SJCRH30 (cell line): ENCODE results near the gene PNPLA5. TPM values are rescaled to one million over a fixed set of nuclear protein-coding genes. Genes with fewer than 3 reads are reported as not detected.
"Not testable (repeated sequence)": the region's sequence is repeated elsewhere in the genome, so short reads cannot be mapped to it uniquely, and the experiment has no call there.

Source experiments
- DNase-seq, 2 experiments: peaks; one replicate each; pipeline ENCODE4 v3.0.0-alpha.2; 2015 to 2020
- H3K27ac ChIP-seq: fragments of 250-450 bp; sonication (Bioruptor Pico); 2 replicates; pipeline ENCODE4 v1.5.1; 2020; ENCODE audit warnings: mild to moderate bottlenecking, moderate library complexity
- H3K27me3 ChIP-seq: fragments of 250-450 bp; sonication (Bioruptor Pico); 2 replicates; pipeline ENCODE4 v1.5.1; 2020; ENCODE audit warnings: mild to moderate bottlenecking, moderate library complexity
- H3K36me3 ChIP-seq: fragments of 250-450 bp; sonication (Bioruptor Pico); 2 replicates; pipeline ENCODE4 v1.5.1; 2020; ENCODE audit warnings: mild to moderate bottlenecking, moderate library complexity
- H3K4me1 ChIP-seq: fragments of 250-450 bp; sonication (Bioruptor Pico); 2 replicates; pipeline ENCODE4 v1.5.1; 2020; ENCODE audit warnings: mild to moderate bottlenecking, moderate library complexity
- H3K4me3 ChIP-seq: fragments of 250-450 bp; sonication (Bioruptor Pico); 2 replicates; pipeline ENCODE4 v1.5.1; 2020; ENCODE audit warnings: mild to moderate bottlenecking, moderate library complexity
- H3K9me3 ChIP-seq: fragments of 250-450 bp; sonication (Bioruptor Pico); replicated peaks from 2 replicates; pipeline ENCODE4 v1.5.1; 2020; ENCODE audit warnings: mild to moderate bottlenecking, moderate library complexity
- total RNA-seq: library from RNA; depleted of rRNA; stranded (reverse); fragments of >200 nt; shearing (Covaris generic); gene quantifications from 2 replicates; pipeline ENCODE4 v1.2.3, GENCODE V29; 2014

Gene PNPLA5
- total RNA-seq, 1 experiment from 2014 or later, result not detected

DNA sequence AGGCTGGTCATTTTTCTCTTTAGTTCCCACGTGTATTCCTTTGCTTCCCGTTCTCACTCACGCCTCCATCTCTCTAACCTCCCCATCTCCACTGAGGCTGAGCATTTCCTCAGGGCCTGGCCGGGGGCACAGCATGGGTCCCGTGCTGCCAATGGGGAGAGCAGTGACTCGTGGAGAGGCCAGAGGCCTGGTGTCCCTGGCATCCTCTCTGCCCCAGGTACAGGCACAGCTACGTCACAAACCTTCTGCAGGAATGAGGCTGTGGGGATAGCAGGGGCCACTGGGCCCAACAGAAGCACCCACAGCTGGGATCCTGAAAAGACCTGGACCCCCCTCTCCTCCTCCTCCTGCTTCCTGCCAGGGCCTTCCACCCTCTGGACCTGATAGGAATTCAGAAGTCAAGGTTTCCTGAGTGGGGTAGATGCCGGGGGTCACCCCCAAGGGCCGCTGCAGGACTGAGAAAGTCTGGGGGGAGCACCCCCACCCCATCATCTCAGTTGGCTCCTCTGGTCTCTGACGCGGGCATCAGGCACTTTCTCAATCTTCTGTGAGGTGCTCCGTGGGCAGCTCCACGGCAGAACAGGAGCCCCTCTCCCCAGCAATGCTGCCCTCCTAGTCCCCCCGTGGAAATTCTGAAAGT is 11.8 kb downstream of the PNPLA5 start:
- H3K9me3 ChIP-seq, result no peaks in the 10 kb centered on the region
- no peaks in the 10 kb centered on the region for H3K36me3 ChIP-seq
- H3K4me3 ChIP-seq, result no peak overlapping the region
- no peak for DNase-seq
- H3K27ac ChIP-seq, result no peak overlapping the region
- no peaks in the 10 kb centered on the region for H3K4me1 ChIP-seq
- 0 out of 2 replicates have a peak, but pooled peaks cover 3% of the 10 kb centered on the region for H3K27me3 ChIP-seq

DNA sequence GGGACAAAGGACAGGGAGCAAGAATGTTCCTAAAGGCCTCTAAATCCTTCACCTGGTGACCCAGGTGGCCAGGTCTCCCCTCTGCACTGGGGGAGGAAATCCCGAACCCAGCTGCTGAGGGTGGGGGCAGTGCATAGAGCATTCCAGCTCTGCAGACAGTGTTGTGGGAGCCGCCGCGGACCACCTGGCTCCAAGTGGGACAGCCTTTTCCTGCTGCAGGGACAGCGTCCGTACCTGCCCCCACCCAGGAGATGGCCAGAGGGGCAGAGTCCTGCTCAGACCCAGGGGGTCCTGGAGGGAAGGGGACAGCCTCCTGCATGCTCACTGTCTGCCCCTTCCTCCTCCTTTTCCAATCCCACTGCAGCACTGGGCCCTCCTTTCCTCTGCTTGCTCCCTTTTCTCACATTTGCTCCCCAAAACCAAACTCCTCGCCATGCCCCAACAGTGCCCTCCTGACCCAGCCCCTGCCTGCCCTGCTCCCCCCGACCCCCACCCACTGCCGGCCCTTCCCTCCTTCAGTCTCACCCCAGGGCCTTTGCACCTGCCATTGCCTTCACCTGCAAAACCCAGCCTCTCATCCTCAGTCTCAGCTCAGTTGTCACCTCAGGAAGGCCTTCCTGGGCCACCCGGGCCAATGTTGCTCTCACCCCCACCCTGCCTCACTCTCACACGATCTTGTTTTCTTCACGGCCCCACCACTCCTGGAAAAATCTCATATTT is 12.8 kb downstream of the PNPLA5 start:
- H3K4me3 ChIP-seq, result no peak overlapping the region
- H3K9me3 ChIP-seq, result no peaks in the 10 kb centered on the region
- H3K27me3 ChIP-seq, result 0 out of 2 replicates have a peak, but pooled peaks cover 3% of the 10 kb centered on the region
- no peaks in the 10 kb centered on the region for H3K36me3 ChIP-seq
- no peaks in the 10 kb centered on the region for H3K4me1 ChIP-seq
- no peak overlapping the region for H3K27ac ChIP-seq
- no peak for DNase-seq

DNA sequence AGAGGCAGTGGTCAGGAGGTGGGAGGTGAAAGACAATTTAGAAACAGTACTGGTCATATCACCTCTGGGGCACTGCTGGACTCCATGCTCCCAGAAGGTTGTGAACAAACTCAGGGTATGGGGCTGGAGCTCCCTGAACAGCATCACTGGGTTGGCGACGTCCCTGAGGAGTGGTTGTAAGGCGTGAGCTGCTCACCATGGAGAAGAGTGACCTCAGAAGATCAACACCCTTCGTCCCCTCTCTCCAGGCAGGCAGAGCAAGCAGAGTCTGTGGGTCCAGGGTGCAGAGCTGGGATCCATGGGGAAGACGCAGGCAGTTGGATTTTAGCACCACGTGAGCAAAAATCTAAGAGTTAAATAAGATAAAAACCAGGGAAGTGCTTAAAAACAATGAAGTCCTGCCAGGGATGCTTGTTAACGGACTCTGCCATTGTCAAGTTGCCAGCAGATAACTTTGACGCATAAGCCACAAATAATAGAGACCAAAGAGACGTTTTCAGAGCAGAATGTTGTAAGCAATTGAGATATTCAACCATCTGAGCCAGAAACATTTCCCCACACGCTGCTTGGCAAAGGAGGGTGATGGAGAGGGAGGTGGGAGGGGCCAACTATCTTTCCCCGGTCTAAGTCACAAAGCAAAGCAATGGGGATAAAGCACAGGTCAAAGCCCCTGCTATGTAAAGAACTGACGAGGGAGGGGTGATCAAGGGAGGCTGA is 13.6 kb downstream of the PNPLA5 start:
- no peaks in the 10 kb centered on the region for H3K36me3 ChIP-seq
- H3K9me3 ChIP-seq, result no peaks in the 10 kb centered on the region
- 0 out of 2 replicates have a peak, but pooled peaks cover 3% of the 10 kb centered on the region for H3K27me3 ChIP-seq
- no peaks in the 10 kb centered on the region for H3K4me1 ChIP-seq
- no peak for DNase-seq
- no peak overlapping the region for H3K27ac ChIP-seq
- H3K4me3 ChIP-seq, result no peak overlapping the region

DNA sequence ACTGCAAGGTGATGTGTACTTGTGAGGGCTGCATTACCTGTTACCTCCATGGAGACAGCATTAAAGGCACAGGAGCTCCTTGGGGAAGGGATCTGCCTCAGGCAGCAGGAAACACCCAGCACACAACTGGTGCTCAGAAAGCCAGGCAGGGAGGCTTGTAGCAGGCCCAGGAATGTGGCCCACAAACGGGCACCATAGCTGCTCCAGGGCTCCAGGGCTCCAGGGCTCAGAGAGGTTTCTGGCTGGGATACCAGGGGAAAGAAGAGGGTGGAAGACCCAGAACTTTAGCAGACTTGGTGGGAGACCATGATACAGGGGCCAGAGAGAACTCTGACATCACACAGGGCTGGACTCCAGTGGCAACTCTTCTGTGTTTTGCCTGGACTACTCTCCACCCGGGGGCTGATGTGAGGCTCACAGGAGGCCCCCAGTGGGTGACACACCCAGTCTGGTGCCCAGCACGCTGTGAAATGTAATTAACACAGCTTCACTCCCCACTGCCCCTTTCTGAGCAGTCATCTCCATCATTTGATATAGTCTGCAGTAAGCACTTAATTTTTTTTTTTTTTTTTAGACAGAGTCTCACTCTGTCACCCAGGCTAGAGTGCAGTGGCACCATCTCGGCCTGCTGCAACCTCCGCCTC is 14.8 kb downstream of the PNPLA5 start:
- Histone ChIP-seq H3K36me3 (no peaks in the 10 kb centered on the region), H3K4me1 (no peaks in the 10 kb centered on the region), H3K27me3 (no peaks in the 10 kb centered on the region), H3K9me3 (no peaks in the 10 kb centered on the region), H3K4me3 (no peak overlapping the region), H3K27ac (no peak overlapping the region)
- no peak for DNase-seq

DNA sequence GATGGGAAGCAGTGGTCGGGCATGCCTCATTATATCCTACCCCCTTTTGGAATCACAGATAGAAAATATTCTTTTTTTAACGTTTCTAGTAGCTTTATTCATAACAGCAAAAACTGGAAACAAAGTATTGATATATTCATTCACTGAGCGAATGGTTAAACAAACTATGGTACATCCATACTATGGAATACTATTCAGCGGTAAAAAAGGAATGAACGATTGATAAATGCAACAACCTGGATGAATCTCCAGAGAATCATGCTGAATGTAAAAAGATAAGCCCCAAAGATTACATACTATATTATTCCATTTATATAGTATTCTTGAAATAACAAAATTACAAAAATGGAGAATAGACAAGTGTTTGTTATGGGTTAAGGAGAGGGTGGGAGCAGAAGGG is 22.0 kb downstream of the PNPLA5 start:
- H3K27me3 ChIP-seq, result no peaks in the 10 kb centered on the region
- H3K9me3 ChIP-seq, result no peaks in the 10 kb centered on the region
- H3K4me3 ChIP-seq, result no peak overlapping the region
- H3K27ac ChIP-seq, result no peak overlapping the region
- H3K4me1 ChIP-seq, result no peaks in the 10 kb centered on the region
- no peak for DNase-seq
- no peaks in the 10 kb centered on the region for H3K36me3 ChIP-seq

DNA sequence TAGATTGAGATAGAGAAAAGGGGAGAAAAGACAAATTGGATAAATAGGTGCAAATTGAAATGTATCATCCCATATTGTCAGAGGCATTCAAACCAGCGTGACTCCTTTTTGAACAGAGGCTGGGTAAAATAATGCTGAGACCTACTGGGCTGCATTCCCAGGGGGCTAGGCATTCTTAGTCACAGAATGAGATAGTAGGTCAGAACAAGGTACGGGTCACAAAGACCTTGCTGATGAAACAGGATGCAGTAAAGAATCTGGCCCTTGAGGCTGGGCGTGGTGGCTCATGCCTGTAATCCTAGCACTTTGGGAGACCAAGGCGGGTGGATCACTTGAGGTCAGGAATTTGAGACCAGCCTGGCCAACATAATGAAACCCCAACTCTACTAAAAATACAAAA is 22.8 kb downstream of the PNPLA5 start:
- H3K4me1 ChIP-seq, DNase-seq, H3K27ac ChIP-seq, H3K4me3 ChIP-seq, H3K27me3 ChIP-seq, H3K36me3 ChIP-seq, H3K9me3 ChIP-seq: not testable (repeated sequence)

DNA sequence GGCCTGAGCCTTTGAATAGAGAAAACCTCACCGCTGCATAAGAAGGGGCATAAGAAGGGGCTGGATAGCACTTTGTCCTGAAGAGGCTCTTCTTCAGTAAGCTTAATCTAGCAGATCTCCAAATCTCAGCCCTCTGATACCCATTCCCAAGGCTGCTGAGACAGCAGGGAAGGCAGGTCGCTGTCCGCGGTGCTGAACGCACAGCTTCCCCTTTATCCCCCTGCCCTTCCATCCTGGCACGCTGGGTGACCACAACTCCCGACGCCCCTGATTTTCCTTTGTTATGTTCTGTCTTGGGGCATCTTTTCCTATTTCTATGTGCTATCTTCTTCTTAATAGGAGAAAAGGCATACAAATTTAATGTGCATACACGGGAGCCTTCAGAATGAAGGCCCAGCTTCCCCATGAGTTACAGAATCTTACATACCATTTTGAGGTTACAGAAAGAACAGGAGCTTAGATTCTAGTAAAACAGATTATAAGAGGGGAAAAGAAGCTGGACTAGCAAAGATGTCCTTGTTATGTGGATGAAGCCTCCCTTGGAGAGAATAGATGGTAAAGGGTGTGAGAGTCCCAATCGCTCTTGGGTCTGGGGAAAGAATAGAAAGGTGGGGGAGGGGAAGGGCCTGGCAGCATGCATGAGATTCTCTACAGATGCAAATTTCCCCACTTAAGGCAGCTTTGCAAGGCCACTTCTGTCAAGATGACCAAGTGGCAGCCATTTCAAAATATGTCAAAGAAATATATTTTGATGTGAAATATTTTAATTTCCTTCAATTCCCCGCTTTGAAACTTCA is 23.8 kb downstream of the PNPLA5 start:
- DNase-seq, result peak; percentile 52 to 75
- Histone ChIP-seq H3K36me3 (no peaks in the 10 kb centered on the region), H3K27me3 (no peaks in the 10 kb centered on the region), H3K4me3 (no peak overlapping the region), H3K9me3 (no peaks in the 10 kb centered on the region), H3K4me1 (no peaks in the 10 kb centered on the region), H3K27ac (no peak overlapping the region)

DNA sequence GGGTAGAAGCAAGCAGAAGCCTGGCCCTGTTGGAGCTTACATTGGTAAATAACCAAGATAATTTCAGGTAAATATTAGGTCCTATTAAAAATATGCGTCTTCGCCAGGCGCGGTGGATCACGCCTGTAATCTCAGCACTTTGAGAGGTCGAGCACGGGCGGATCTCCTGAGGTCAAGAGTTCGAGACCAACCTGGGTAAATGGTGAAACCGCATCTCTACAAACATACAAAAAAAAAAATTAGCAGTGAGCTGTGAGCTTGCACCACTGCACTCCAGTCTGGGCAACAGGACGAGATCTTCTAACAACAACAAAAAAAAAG is 29.0 kb downstream of the PNPLA5 start:
- no peak for DNase-seq
- Histone ChIP-seq H3K4me3 (no peak overlapping the region), H3K4me1 (no peaks in the 10 kb centered on the region), H3K27ac (no peak overlapping the region), H3K9me3 (no peaks in the 10 kb centered on the region), H3K27me3 (no peaks in the 10 kb centered on the region), H3K36me3 (no peaks in the 10 kb centered on the region)

DNA sequence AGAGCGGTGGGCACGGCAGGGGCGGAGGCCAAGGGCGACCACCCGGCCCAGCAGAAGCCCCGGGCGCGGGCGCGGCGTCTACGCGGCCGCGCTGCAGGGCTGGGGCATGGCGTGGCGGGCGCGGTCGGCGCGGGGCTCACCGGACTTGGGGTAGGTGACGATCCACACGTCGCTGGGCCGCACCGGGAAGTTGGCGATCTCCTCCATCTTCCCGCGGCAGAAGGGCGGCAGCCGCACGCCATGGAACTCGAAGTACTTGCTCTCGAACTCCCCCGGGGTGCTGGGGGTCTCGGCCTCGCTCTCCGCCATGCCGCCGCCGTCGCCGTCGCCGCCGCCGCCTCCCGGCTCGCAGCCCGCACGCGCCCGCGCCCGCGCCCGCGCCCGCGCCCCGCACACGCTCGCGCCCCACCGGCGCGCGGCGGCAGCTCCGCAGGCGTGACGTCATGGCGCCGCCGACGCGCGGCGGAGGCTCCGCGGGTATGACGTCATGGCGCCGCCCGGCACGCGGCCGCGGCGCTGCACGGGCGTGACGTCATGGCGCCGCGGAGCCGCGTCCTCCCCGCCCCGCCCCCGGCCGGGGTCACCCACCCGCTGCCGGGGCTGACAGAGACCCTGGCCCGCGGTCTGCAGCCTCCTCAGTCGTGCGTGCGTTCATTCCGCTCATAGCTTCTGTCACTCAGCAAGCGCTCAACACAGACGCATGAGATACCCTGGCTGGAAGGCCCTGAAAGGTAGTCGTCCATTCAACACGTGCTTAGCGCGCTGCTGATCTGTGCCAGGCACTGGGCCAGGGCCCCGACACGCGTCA is 29.5 kb downstream of the PNPLA5 start, which contains the start of gene SULT4A1:
Gene SULT4A1, minus strand, starts transcription at position 440 of the 808 bp plus-strand sequence. Its CDS starts 131 bp downstream, at position 309.
- Histone ChIP-seq H3K36me3 (no peaks in the 10 kb centered on the region), H3K9me3 (no peaks in the 10 kb centered on the region), H3K27ac (no peak within 1 kb of the TSS), H3K4me3 (no peak within 1 kb of the TSS), H3K4me1 (no peaks in the 10 kb centered on the region), H3K27me3 (no peaks in the 10 kb centered on the region)
- no peak for DNase-seq

DNA sequence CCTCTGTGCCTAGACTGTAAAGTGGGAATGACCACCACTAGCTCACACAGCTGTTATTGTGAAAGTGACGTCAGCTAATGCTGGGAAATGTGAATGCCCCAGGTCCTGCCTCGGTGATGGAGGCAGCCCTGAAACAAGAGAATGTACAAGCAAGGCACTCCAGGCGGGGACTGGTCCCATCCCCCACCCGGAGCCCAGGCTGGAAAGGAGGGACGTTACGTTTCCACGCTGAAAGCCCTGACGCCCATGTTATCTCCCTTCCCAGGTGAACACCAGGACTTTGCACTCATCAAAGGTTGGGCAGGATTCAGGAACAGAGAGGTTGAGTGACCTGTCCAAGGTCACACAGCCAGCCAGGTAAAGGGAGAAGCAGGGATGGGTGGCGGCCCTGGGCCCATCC is 30.3 kb downstream of the PNPLA5 start:
- no peak for DNase-seq
- no peak overlapping the region for H3K27ac ChIP-seq

DNA sequence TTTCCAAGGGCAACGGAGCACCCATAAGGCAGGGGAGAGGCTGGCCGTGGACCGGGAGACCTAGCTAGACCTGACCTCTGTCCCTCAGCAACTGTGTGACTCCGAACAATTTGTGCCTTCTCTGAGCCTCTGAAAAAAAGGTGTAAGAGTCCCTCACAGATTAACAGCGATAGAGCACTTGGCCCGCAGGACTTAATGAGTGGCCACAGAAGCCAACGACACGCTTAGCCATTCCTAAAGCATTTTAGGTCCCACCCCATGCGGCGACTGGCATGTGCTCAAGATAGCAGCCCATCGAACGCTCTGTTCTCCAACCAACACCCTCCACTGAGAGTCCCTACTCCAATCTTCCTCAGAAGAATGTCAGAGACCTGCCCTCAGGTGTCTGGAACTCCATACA is 31.0 kb downstream of the PNPLA5 start:
- Histone ChIP-seq H3K4me3 (no peak overlapping the region), H3K9me3 (no peaks in the 10 kb centered on the region), H3K27me3 (no peaks in the 10 kb centered on the region), H3K36me3 (no peaks in the 10 kb centered on the region), H3K4me1 (no peaks in the 10 kb centered on the region), H3K27ac (no peak overlapping the region)
- no peak for DNase-seq

More for the DNA sequence above, 30.3 kb downstream of the PNPLA5 start:
- Histone ChIP-seq H3K4me3 (no peak overlapping the region), H3K36me3 (no peaks in the 10 kb centered on the region), H3K27me3 (no peaks in the 10 kb centered on the region), H3K4me1 (no peaks in the 10 kb centered on the region), H3K9me3 (no peaks in the 10 kb centered on the region)

DNA sequence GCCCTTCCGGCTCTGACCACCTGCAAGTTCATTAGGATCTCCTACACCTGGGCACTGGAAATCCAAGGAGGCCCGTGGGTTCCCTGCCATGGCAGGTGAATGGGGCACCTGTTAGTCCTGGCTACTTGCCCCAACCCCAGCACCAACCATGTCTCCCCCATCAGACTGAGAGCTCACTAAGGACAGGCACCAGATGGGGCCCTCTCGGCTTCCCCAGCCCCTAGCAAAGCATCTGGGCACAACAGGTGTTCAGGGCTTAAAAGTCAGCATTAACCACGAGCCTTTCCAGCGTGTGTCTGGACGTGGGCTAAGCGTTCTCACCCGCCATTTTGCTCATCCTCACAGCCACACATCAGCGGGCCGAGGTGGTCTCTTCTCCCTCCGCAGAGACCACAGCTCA is 31.7 kb downstream of the PNPLA5 start:
- no peaks in the 10 kb centered on the region for H3K9me3 ChIP-seq
- no peak overlapping the region for H3K4me3 ChIP-seq
- H3K36me3 ChIP-seq, result no peaks in the 10 kb centered on the region
- H3K27ac ChIP-seq, result no peak overlapping the region
- DNase-seq, result no peak
- H3K27me3 ChIP-seq, result no peaks in the 10 kb centered on the region
- no peaks in the 10 kb centered on the region for H3K4me1 ChIP-seq

DNA sequence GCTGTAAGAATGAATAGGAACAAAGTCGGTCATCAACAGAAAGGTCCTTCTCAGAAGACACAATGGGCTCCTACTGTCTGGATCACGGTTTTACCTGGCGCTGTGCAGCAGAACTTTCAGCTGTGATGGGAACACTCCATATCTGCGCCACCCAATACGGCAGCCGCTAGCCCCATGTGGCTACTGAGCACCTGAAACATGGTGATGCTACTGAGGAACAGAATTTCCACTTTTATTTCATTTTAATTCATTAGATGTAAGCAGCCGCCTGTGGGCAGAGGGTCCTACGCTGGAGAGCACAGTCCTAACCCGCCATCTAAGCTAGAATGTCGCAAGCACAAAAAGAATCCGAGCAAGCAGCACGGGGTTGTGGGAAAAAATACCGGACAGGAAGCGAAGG is 32.2 kb downstream of the PNPLA5 start:
- no peaks in the 10 kb centered on the region for H3K36me3 ChIP-seq
- DNase-seq, result no peak
- H3K27me3 ChIP-seq, result no peaks in the 10 kb centered on the region
- H3K27ac ChIP-seq, result no peak overlapping the region
- no peaks in the 10 kb centered on the region for H3K4me1 ChIP-seq
- H3K9me3 ChIP-seq, result no peaks in the 10 kb centered on the region
- no peak overlapping the region for H3K4me3 ChIP-seq

DNA sequence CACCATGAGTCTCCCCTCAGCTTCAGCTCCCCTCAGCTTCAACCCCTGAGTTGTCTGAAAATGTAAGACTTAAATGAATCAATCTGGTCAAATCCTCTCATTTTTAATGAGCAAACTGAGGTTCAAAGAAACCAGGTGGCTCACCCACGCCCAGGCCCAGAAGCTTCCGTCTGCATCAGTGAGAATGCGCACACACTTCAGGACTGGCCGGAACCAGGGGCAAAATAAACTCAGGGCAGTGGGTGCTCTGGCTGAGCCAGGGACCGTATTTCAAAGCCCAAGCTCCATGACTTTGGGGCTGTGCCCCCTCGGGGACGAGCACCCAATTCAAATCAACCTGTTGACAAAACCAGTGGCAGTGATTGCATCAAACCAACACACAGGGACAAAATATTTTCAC is 32.6 kb downstream of the PNPLA5 start:
- Histone ChIP-seq H3K27me3 (no peaks in the 10 kb centered on the region), H3K4me3 (no peak overlapping the region), H3K36me3 (no peaks in the 10 kb centered on the region), H3K9me3 (no peaks in the 10 kb centered on the region), H3K4me1 (no peaks in the 10 kb centered on the region), H3K27ac (no peak overlapping the region)
- DNase-seq, result no peak
